ENCODE measurements around the gene DKK2. TPM values are rescaled to one million over a fixed set of nuclear protein-coding genes. Genes with fewer than 3 reads are reported as not detected.

DKK2 gene
- polyA plus RNA-seq, 1 of the 3 experiments (the other 2 are of a cell fraction) = 53.1 TPM

- peaks cover 8% of the 10 kb centered on the region for H3F3A ChIP-seq (replicated peaks; ENCODE audit: insufficient read depth)
- H3K79me2 ChIP-seq (ENCODE audit: insufficient read depth) = no peaks in the 10 kb centered on the region
- H3K27ac ChIP-seq (ENCODE audit: low read depth in 2 of 2, low read length in 1 of 2) = peak overlapping the region in 1 of 2 experiments; percentile 68; a peak in 2 of 4 replicates
- H3K4me3 ChIP-seq (ENCODE audit: low read depth in 2 of 2, low read length in 1 of 2) = no peak overlapping the region
- no peaks in the 10 kb centered on the region for H4K20me1 ChIP-seq (ENCODE audit: insufficient read depth)
- CTCF ChIA-PET = no interaction called here
- no peaks in the 10 kb centered on the region for H3K27me3 ChIP-seq (ENCODE audit: insufficient read depth)
- H2AFZ ChIP-seq (ENCODE audit: low read depth) = peak overlapping the region; percentile 61; the same call in 1 of the 2 replicates
- H3K9ac ChIP-seq = no peak overlapping the region
- H3K9me3 ChIP-seq = no peaks in the 10 kb centered on the region
- TF ChIP-seq TCF12 (IDR thresholded peaks at IDR 0.05) (no peak), SIN3A (IDR thresholded peaks at IDR 0.05; ENCODE audit: borderline replicate concordance, low read depth, low read length) (no peak), EZH2phosphoT487 (IDR thresholded peaks at IDR 0.05; ENCODE audit: borderline replicate concordance, low read depth) (no peak), NFIC (IDR thresholded peaks at IDR 0.05; ENCODE audit: borderline replicate concordance) (no peak), JUND (IDR thresholded peaks at IDR 0.05) (no peak), GABPA (IDR thresholded peaks at IDR 0.05; ENCODE audit: low read depth) (no peak), PBX3 (IDR thresholded peaks at IDR 0.05) (no peak), ELF1 (IDR thresholded peaks at IDR 0.05) (no peak), FOXM1 (IDR thresholded peaks at IDR 0.05; ENCODE audit: low read depth) (no peak), EP300 (IDR thresholded peaks at IDR 0.05; ENCODE audit: borderline replicate concordance in 1 of 2, low read depth in 1 of 2, low read length in 1 of 2) (no peak), FOXJ3 (CRISPR knock-in tag; IDR thresholded peaks at IDR 0.05) (no peak)
- H3K4me1 ChIP-seq (ENCODE audit: control insufficient read depth in 1 of 2, insufficient read depth in 2 of 2, low read depth in 1 of 2, low read length in 1 of 2) = peaks cover 0 to 21% of the 10 kb centered on the region in 2 experiments; a peak in 2 of 4 replicates
- no peak for DNase-seq
- H3K9me2 ChIP-seq = no peaks in the 10 kb centered on the region
- POLR2A ChIA-PET = no interaction called here
- WGBS (ENCODE audit: low lambda C conversion rate) = 91% methylated on average over 1 of the region's 1 CpG
- no peaks in the 10 kb centered on the region for H3K36me3 ChIP-seq (replicated peaks in 1 of 2; ENCODE audit: control insufficient read depth in 1 of 2, insufficient read depth in 2 of 2, low read length in 1 of 2)
- no peak overlapping the region; the same call in 1 of the 2 replicates for H3K4me2 ChIP-seq
Measured at GRCh38 chr4:107068116-107068515, 32.0 kb upstream of the DKK2 start.

GRCh38 chr4:107066621-107067020, 30.5 kb upstream of the DKK2 start:
- ChIA-PET POLR2A (no interaction called here), CTCF (interaction anchor here (0.9 kb wide), 1 partner anchor 13 kb away, joined by 3 read pairs; no protein-coding TSS in a partner anchor)
- no peaks in the 10 kb centered on the region for H3K36me3 ChIP-seq (replicated peaks in 1 of 2; ENCODE audit: control insufficient read depth in 1 of 2, insufficient read depth in 2 of 2, low read length in 1 of 2)
- WGBS (ENCODE audit: low lambda C conversion rate) = 100% methylated on average over 1 of the region's 1 CpG
- TF ChIP-seq GABPA (IDR thresholded peaks at IDR 0.05; ENCODE audit: low read depth) = no peak
- no peak for TF ChIP-seq TEAD4 (IDR thresholded peaks at IDR 0.05; ENCODE audit: borderline replicate concordance, insufficient read depth)
- no peak for TF ChIP-seq JUND (IDR thresholded peaks at IDR 0.05)
- no peak for TF ChIP-seq RAD21 (IDR thresholded peaks at IDR 0.05; ENCODE audit: low read length)
- TF ChIP-seq NFIC (IDR thresholded peaks at IDR 0.05; ENCODE audit: borderline replicate concordance) = no peak
- TF ChIP-seq POLR2AphosphoS5 (IDR thresholded peaks at IDR 0.05; ENCODE audit: low read depth, low read length) = no peak
- TF ChIP-seq SMC3 (IDR thresholded peaks at IDR 0.05; ENCODE audit: low read depth, low read length) = no peak
- TF ChIP-seq SIN3A (IDR thresholded peaks at IDR 0.05; ENCODE audit: borderline replicate concordance, low read depth, low read length) = no peak
- no peak for TF ChIP-seq CHD2 (IDR thresholded peaks at IDR 0.05; ENCODE audit: low read length, partially characterized antibody)
- no peak for TF ChIP-seq MXI1 (IDR thresholded peaks at IDR 0.05; ENCODE audit: low read depth, low read length)
- no peak for TF ChIP-seq RXRA (IDR thresholded peaks at IDR 0.05; ENCODE audit: borderline replicate concordance, low read depth)
- H3K9me2 ChIP-seq = no peaks in the 10 kb centered on the region
- peaks cover 0 to 21% of the 10 kb centered on the region in 2 experiments; a peak in 2 of 4 replicates for H3K4me1 ChIP-seq (ENCODE audit: control insufficient read depth in 1 of 2, insufficient read depth in 2 of 2, low read depth in 1 of 2, low read length in 1 of 2)
- DNase-seq = no peak
- no peak overlapping the region for H3K4me3 ChIP-seq (ENCODE audit: low read depth in 2 of 2, low read length in 1 of 2)
- peaks cover 8% of the 10 kb centered on the region for H3F3A ChIP-seq (replicated peaks; ENCODE audit: insufficient read depth)
- H3K27me3 ChIP-seq (ENCODE audit: insufficient read depth) = no peaks in the 10 kb centered on the region
- H3K79me2 ChIP-seq (ENCODE audit: insufficient read depth) = no peaks in the 10 kb centered on the region
- H3K9me3 ChIP-seq = no peaks in the 10 kb centered on the region
- no peak overlapping the region for H3K4me2 ChIP-seq
- H3K9ac ChIP-seq = no peak overlapping the region
- H2AFZ ChIP-seq (ENCODE audit: low read depth) = 0 out of 2 replicates have a peak overlapping the region, but pooled peaks have one; percentile 31
- no peaks in the 10 kb centered on the region for H4K20me1 ChIP-seq (ENCODE audit: insufficient read depth)
- H3K27ac ChIP-seq (ENCODE audit: low read depth in 2 of 2, low read length in 1 of 2) = no peak overlapping the region
